H9 (cell line): ENCODE measurements around the gene SMARCAL1. TPM values are rescaled to one million over a fixed set of nuclear protein-coding genes. Genes with fewer than 3 reads are reported as not detected.
A peak's percentile ranks its signal among the peaks of the same experiment; 100 is the strongest.

Experiments
- DNase-seq: peaks from one replicate; pipeline ENCODE4 v3.0.0-alpha.2; 2017
- H2AFZ ChIP-seq: one replicate; pipeline ENCODE4 v1.6.1; 2013; ENCODE audit warnings: mild to moderate bottlenecking, low read length, control low read depth, moderate library complexity
- H2AK5ac ChIP-seq: 2 replicates; pipeline ENCODE4 v1.6.1; 2013; ENCODE audit warnings: low read length, control low read depth, mixed read lengths; ENCODE audit not compliant: insufficient read length
- H2BK120ac ChIP-seq: one replicate; pipeline ENCODE4 v1.6.1; 2013; ENCODE audit warnings: low read depth, mild to moderate bottlenecking, low read length, control low read depth, inconsistent platforms; ENCODE audit not compliant: poor library complexity, severe bottlenecking
- H2BK12ac ChIP-seq: 2 replicates; pipeline ENCODE4 v1.6.1; 2013; ENCODE audit warnings: low read length, control low read depth, mixed read lengths, low read depth; ENCODE audit not compliant: insufficient read length
- H2BK15ac ChIP-seq: 2 replicates; pipeline ENCODE4 v1.6.1; 2013; ENCODE audit warnings: low read depth, low read length, control low read depth
- H2BK20ac ChIP-seq: one replicate; pipeline ENCODE4 v1.6.1; 2013; ENCODE audit warnings: low read depth, mild to moderate bottlenecking, low read length, control low read depth, inconsistent platforms; ENCODE audit not compliant: poor library complexity, severe bottlenecking
- H2BK5ac ChIP-seq: 2 replicates; pipeline ENCODE4 v1.6.1; 2013; ENCODE audit warnings: low read length, control low read depth, mixed read lengths; ENCODE audit not compliant: insufficient read length
- H3K14ac ChIP-seq: 2 replicates; pipeline ENCODE4 v1.6.1; 2013; ENCODE audit warnings: low read length, control low read depth; ENCODE audit not compliant: insufficient read depth
- H3K18ac ChIP-seq: 2 replicates; pipeline ENCODE4 v1.6.1; 2013; ENCODE audit warnings: low read depth, mild to moderate bottlenecking, mixed read lengths, low read length, control low read depth; ENCODE audit not compliant: insufficient read length
- H3K23ac ChIP-seq: 2 replicates; pipeline ENCODE4 v1.6.1; 2013; ENCODE audit warnings: low read length, control low read depth, mixed read lengths, low read depth; ENCODE audit not compliant: insufficient read length
- H3K23me2 ChIP-seq: 2 replicates; pipeline ENCODE4 v1.6.1; 2013; ENCODE audit warnings: low read depth, mild to moderate bottlenecking, mixed read lengths, low read length, control low read depth; ENCODE audit not compliant: insufficient read length, poor library complexity, severe bottlenecking
- H3K27ac ChIP-seq: 2 replicates; pipeline ENCODE4 v1.5.1; 2013; ENCODE audit warnings: low read length, control low read depth, mixed read lengths, low read depth; ENCODE audit not compliant: insufficient read length
- H3K27me3 ChIP-seq: 2 replicates; pipeline ENCODE4 v1.6.1; 2013; ENCODE audit warnings: low read length, control low read depth, inconsistent platforms; ENCODE audit not compliant: insufficient read depth
- H3K4ac ChIP-seq: 2 replicates; pipeline ENCODE4 v1.6.1; 2013; ENCODE audit warnings: low read depth, mild to moderate bottlenecking, control low read depth, inconsistent platforms, low read length, moderate library complexity
- H3K4me1 ChIP-seq: 2 replicates; pipeline ENCODE4 v1.6.1; 2013; ENCODE audit warnings: low read length, control low read depth, inconsistent platforms; ENCODE audit not compliant: insufficient read depth
- H3K4me2 ChIP-seq: 2 replicates; pipeline ENCODE4 v1.6.1; 2013; ENCODE audit warnings: low read length, control low read depth, mixed read lengths; ENCODE audit not compliant: insufficient read length, insufficient read depth
- H3K56ac ChIP-seq: 2 replicates; pipeline ENCODE4 v1.6.1; 2013; ENCODE audit warnings: low read depth, mild to moderate bottlenecking, mixed read lengths, low read length, control low read depth; ENCODE audit not compliant: insufficient read length
- H3K79me1 ChIP-seq: 2 replicates; pipeline ENCODE4 v1.6.1; 2013; ENCODE audit warnings: low read depth, mild to moderate bottlenecking, moderate library complexity, low read length, control low read depth, inconsistent platforms; ENCODE audit not compliant: insufficient read depth, poor library complexity, severe bottlenecking
- H3K79me2 ChIP-seq: 2 replicates; pipeline ENCODE4 v1.6.1; 2013; ENCODE audit warnings: low read length, control low read depth, inconsistent platforms; ENCODE audit not compliant: insufficient read depth
- H3K9ac ChIP-seq: 2 replicates; pipeline ENCODE4 v1.6.1; 2013; ENCODE audit warnings: low read length, control low read depth, mixed read lengths; ENCODE audit not compliant: insufficient read length; ENCODE audit errors: extremely low read depth
- H3K9me3 ChIP-seq: one replicate; pipeline ENCODE4 v1.6.1; 2013; ENCODE audit warnings: low read depth, low read length, inconsistent platforms; ENCODE audit not compliant: control insufficient read depth
- H3T11ph ChIP-seq: one replicate; pipeline ENCODE4 v1.6.1; 2013; ENCODE audit warnings: mild to moderate bottlenecking, low read length, control low read depth, inconsistent platforms
- H4K20me1 ChIP-seq: one replicate; pipeline ENCODE4 v1.6.1; 2013; ENCODE audit not compliant: control insufficient read depth, insufficient read length, insufficient read depth
- H4K5ac ChIP-seq: 2 replicates; pipeline ENCODE4 v1.6.1; 2013; ENCODE audit warnings: low read depth, mild to moderate bottlenecking, mixed read lengths, low read length, control low read depth; ENCODE audit not compliant: insufficient read length
- H4K8ac ChIP-seq: replicated peaks from 2 replicates; pipeline ENCODE4 v1.6.1; 2013; ENCODE audit warnings: low read length, control low read depth, mixed read lengths, low read depth; ENCODE audit not compliant: insufficient read length
- H4K91ac ChIP-seq: 2 replicates; pipeline ENCODE4 v1.6.1; 2013; ENCODE audit warnings: low read depth, mild to moderate bottlenecking, moderate library complexity, mixed read lengths, low read length, control low read depth; ENCODE audit not compliant: insufficient read length
- H3K27ac Mint-ChIP-seq, 3 experiments: 2 replicates in 2 of 3; 3 replicates in 1 of 3; pipeline ENCODE4 v1.8.0; 2020 to 2021; ENCODE audit warnings: mixed read lengths in 3 of 3, mild to moderate bottlenecking in 1 of 3, moderate library complexity in 1 of 3
- H3K27me3 Mint-ChIP-seq: 2 replicates; pipeline ENCODE4 v1.8.0; 2021; ENCODE audit warnings: low read depth, mild to moderate bottlenecking, moderate library complexity, mixed read lengths
- H3K36me3 Mint-ChIP-seq, 3 experiments: 2 replicates in 2 of 3; 3 replicates in 1 of 3; pipeline ENCODE4 v1.8.0; 2020 to 2021; ENCODE audit warnings: low read depth in 3 of 3, mixed read lengths in 3 of 3; ENCODE audit not compliant: insufficient read depth in 1 of 3
- H3K4me1 Mint-ChIP-seq, 2 experiments: 2 replicates each; pipeline ENCODE4 v1.8.0; 2020; ENCODE audit warnings: mixed read lengths in 2 of 2
- H3K4me3 Mint-ChIP-seq, 2 experiments: 2 replicates in 1 of 2; 3 replicates in 1 of 2; pipeline ENCODE4 v1.8.0; 2020 to 2021; ENCODE audit warnings: mild to moderate bottlenecking in 2 of 2, mixed read lengths in 2 of 2, moderate library complexity in 1 of 2
- H3K9me3 Mint-ChIP-seq, 2 experiments: 2 replicates in 1 of 2; 3 replicates in 1 of 2; pipeline ENCODE4 v1.8.0; 2020; ENCODE audit warnings: mild to moderate bottlenecking in 2 of 2, mixed read lengths in 2 of 2, moderate library complexity in 1 of 2
- WGBS: extraction: QIAGEN DNeasy Blood & Tissue Kit; methylation state at CpG from one replicate; pipeline ENCODE4 v1.1.7; 2013; ENCODE audit warnings: missing lambda C conversion rate, low lambda C conversion rate, mixed read lengths; ENCODE audit not compliant: insufficient read length; ENCODE audit errors: extremely low coverage; 5-methylcytosine and 5-hydroxymethylcytosine counted together
- total RNA-seq: library from RNA; stranded (reverse); gene quantifications from 2 replicates; pipeline ENCODE4 v1.2.1, GENCODE V29; 2021
- TF ChIP-seq, protein P1 (sequence below): fragments of 200-600 bp; sonication (generic); conservative IDR thresholded peaks from 3 replicates; pipeline ENCODE4 v1.8.0; 2021; ENCODE audit warnings: antibody characterized with exemption, mild to moderate bottlenecking

Gene SMARCAL1
- total RNA-seq, 1 experiment from 2014 or later, result 16.5 TPM

DNA sequence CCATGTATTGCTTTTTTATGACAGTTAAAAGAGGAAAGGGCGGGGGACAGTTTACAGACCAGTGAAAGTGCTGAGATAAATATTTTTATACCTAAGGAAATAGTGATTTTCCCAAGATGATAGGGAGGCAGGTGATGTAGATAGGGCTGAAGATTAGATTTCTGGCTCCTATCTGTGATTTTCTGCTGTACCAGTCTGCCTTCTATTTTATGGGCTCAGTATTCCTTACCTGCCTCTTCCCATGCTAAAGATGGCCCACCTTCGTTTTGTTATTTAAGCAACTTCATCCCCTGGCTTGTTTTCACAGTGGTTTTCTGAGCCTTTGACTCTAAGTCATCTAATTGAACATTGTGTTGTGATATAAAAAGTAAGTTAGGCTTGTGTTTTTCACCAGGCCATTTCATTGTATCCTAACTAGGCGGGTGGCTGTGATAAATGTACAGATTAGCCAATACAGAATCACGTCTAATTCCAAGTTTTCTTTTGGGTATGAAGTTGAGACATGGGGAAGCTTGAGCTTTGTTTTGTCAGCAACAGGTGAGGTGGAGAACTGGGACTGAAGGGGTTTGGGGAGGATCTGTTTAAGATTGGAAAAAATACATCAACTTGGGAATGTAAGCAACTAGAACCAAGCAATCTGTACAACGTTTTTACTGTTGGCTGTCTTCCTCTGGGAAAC, 91.6 kb downstream of the SMARCAL1 start:
- Histone ChIP-seq H3K4ac (no peak overlapping the region), H2BK15ac (no peak overlapping the region), H2AK5ac (no peak overlapping the region), H3K27ac (peak overlapping the region; percentile 21), H3T11ph (no peak overlapping the region), H3K9ac (no peak overlapping the region), H3K23ac (no peak overlapping the region), H3K79me1 (peaks cover 6% of the 10 kb centered on the region), H3K79me2 (peaks cover 13% of the 10 kb centered on the region; the same call in 1 of the 2 replicates), H4K20me1 (no peaks in the 10 kb centered on the region), H2BK20ac (no peak overlapping the region), H3K4me1 (peaks cover 3% of the 10 kb centered on the region; the same call in 1 of the 2 replicates), H4K91ac (no peak overlapping the region), H3K23me2 (peaks cover 7% of the 10 kb centered on the region), H3K4me2 (no peak overlapping the region), H3K14ac (no peak overlapping the region), H3K9me3 (no peaks in the 10 kb centered on the region), H3K27me3 (no peaks in the 10 kb centered on the region), H2BK5ac (no peak overlapping the region), H4K8ac (no peak overlapping the region), H3K18ac (no peak overlapping the region), H4K5ac (no peak overlapping the region), H2BK120ac (no peak overlapping the region), H2AFZ (no peak overlapping the region), H3K56ac (no peak overlapping the region), H2BK12ac (no peak overlapping the region)
- H3K27me3 Mint-ChIP-seq, result peaks cover 2% of the 10 kb centered on the region
- H3K4me3 Mint-ChIP-seq, result no peak overlapping the region
- H3K36me3 Mint-ChIP-seq, result peaks cover 75 to 80% (median 75%) of the 10 kb centered on the region in 3 experiments
- peak overlapping the region in 2 of 3 experiments; percentile 4 to 83; a peak in 3 of 7 replicates for H3K27ac Mint-ChIP-seq
- no CpG with 5 or more reads among the region's 5 CpGs for WGBS
- H3K4me1 Mint-ChIP-seq, result peaks cover 37 to 39% of the 10 kb centered on the region in 2 experiments
- H3K9me3 Mint-ChIP-seq, result peaks cover 1 to 3% of the 10 kb centered on the region in 2 experiments; a peak in 1 of 5 replicates
- DNase-seq, result no peak
- TF ChIP-seq, protein P1, sequence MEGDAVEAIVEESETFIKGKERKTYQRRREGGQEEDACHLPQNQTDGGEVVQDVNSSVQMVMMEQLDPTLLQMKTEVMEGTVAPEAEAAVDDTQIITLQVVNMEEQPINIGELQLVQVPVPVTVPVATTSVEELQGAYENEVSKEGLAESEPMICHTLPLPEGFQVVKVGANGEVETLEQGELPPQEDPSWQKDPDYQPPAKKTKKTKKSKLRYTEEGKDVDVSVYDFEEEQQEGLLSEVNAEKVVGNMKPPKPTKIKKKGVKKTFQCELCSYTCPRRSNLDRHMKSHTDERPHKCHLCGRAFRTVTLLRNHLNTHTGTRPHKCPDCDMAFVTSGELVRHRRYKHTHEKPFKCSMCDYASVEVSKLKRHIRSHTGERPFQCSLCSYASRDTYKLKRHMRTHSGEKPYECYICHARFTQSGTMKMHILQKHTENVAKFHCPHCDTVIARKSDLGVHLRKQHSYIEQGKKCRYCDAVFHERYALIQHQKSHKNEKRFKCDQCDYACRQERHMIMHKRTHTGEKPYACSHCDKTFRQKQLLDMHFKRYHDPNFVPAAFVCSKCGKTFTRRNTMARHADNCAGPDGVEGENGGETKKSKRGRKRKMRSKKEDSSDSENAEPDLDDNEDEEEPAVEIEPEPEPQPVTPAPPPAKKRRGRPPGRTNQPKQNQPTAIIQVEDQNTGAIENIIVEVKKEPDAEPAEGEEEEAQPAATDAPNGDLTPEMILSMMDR, result no peak
